GM12864 (cell line): ENCODE measurements around the gene GNA12.

ENCODE experiments used
- DNase-seq: peaks from one replicate; pipeline ENCODE4 v3.0.0-alpha.2; 2011; ENCODE audit warnings: low read depth
- H3K4me3 ChIP-seq: 2 replicates; pipeline ENCODE4 v1.5.1; 2011; ENCODE audit warnings: mild to moderate bottlenecking, low read depth, low read length, control low read depth
- CTCF ChIP-seq: IDR thresholded peaks from 2 replicates; pipeline ENCODE4 v1.5.1; 2011; ENCODE audit warnings: low read depth, mild to moderate bottlenecking, moderate library complexity, low read length, control low read depth, inconsistent platforms; ENCODE audit errors: missing control alignments

The GNA12 gene

DNA sequence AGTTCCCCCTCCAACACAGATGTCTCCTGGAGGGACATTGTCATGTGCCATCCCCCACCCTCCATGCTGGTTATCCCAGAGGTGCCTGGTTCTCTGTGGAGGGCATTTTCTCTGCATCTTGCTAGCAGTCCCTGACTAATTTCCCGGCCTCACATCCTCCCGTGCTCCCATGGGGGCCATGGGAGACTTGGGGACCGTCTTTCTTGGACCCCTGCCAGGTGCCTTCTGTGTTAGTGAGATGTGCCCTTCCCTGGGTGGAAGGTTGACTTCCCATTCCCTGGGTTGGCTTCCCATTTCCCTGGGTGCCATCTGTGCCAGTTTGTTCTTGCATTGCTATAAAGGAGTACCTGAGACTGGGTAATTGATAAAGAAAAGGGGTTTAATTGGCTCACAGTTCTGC is 22.5 kb upstream of the GNA12 start:
- H3K4me3 ChIP-seq = no peak overlapping the region
- no peak for TF ChIP-seq CTCF
- DNase-seq = no peak

DNA sequence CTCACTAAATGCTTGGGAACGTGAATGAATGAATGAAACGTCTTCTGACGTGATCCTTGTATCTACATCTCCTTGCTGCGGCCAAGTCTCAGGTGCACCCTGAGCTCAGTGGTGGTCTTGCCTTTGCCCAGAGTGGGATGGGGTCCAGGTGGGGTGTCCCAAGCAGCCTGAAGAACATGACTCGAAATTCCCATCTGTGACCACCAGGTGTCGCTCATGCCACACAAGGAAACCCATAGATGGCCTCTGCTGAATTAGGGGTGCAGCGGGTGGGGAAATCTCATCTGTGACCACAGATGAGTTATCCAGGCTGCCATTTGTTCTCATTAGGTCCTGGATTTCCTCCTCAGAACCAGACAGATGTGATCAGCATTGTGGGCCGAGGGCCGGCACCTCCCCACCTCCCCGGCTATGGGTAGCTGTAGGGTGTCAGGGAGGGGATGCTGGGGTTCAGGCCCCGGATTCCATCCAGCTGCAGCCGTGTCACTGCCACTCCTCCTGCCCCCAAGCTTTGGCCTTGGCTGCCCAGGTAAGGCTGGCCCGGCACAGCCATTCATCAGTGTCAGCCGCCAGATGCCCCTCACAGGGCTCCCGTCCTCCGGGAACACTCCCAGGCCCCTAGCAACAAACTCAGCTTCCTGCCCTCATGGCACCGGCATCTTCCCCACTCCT is 21.0 kb upstream of the GNA12 start:
- no peak for DNase-seq
- TF ChIP-seq CTCF = peak; percentile 93
- H3K4me3 ChIP-seq = no peak overlapping the region

DNA sequence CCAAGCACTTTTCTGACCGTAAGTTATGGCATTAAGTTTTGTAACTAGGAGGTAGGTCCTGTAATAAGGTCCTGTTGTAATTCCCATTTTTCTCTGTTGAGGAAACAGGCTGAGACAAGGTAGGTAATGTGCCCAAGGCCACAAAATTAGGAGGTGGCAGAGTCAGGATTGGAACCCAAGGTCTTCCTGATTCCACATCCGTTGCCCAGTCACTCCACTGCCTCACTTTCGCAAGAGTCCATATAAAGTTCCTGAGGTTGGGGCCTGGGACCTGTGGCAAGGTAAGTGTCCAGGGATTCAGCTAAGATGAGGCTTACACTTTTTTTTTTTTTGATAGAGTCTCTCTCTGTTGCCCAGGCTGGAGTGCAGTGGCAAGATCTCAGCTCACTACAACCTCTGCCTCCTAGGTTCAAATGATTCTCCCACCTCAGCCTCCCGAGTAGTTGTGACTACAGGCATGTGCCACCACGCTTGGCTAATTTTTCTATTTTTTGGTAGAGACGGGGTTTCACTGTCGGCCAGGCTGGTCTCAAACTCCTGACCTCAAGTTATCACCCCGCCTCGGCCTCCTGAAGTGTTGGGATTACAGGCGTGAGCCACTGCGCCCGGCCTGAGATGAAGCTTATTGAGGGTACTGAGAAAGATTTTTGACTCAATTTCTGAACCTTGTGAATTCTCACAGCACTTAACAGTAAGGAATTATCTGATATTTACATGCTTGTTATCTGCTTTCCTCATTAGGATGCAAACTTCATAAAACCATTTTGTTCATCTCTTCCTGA is 20.3 kb upstream of the GNA12 start:
- no peak for TF ChIP-seq CTCF
- H3K4me3 ChIP-seq = peak overlapping the region; percentile 7; the same call in 1 of the 2 replicates
- DNase-seq = no peak

- peak; percentile 88 for DNase-seq
- TF ChIP-seq CTCF = no peak
- H3K4me3 ChIP-seq = peak overlapping the region; percentile 49
These were observed 19.5 kb upstream of the GNA12 start for GRCh38 chr7:2863461-2864066.

GRCh38 chr7:2862831-2863361 is 18.8 kb upstream of the GNA12 start:
- peak overlapping the region; percentile 49 for H3K4me3 ChIP-seq
- TF ChIP-seq CTCF = no peak
- no peak for DNase-seq

GRCh38 chr7:2861509-2861908 is 17.4 kb upstream of the GNA12 start:
- no peak for DNase-seq
- no peak for TF ChIP-seq CTCF

More at GRCh38 chr7:2861509-2861908, 17.4 kb upstream of the GNA12 start:
- no peak overlapping the region for H3K4me3 ChIP-seq
